HepG2 (cell line): ENCODE data around the gene STAT4. TPM values are rescaled to one million over a fixed set of nuclear protein-coding genes. Genes with fewer than 3 reads are reported as not detected.

Experiments
- BRD4 ChIP-seq: sonication (generic); formaldehyde crosslinking; IDR thresholded peaks from 2 replicates; pipeline ENCODE4 v1.4.0; 2020; ENCODE audit warnings: missing genetic modification reagents
- CBX2 ChIP-seq, 2 experiments: fragments of 200-600 bp in 1 of 2; sonication (generic); formaldehyde crosslinking in 1 of 2; IDR thresholded peaks; 2 replicates each; pipeline versions ENCODE4 v1.7.0 to v1.8.1; 2018 to 2022; ENCODE audit warnings: low read depth in 2 of 2, low read length in 1 of 2, mild to moderate bottlenecking in 1 of 2, missing genetic modification reagents in 1 of 2
- FOXA3 ChIP-seq: IDR thresholded peaks from 2 replicates; pipeline ENCODE4 v1.6.1; 2016; ENCODE audit warnings: missing genetic modification reagents, missing compliant biosample characterization
- HDAC1 ChIP-seq: sonication (generic); formaldehyde crosslinking; IDR thresholded peaks from 2 replicates; pipeline ENCODE4 v1.5.1; 2020; ENCODE audit warnings: mild to moderate bottlenecking, missing genetic modification reagents
- MAFF ChIP-seq: IDR thresholded peaks from 2 replicates; pipeline ENCODE4 v1.6.1; 2011; ENCODE audit warnings: low read depth, low read length, improper control_type of control experiment
- MZF1 ChIP-seq: sonication (generic); formaldehyde crosslinking; IDR thresholded peaks from 2 replicates; pipeline ENCODE4 v1.8.1; 2023; ENCODE audit warnings: mild to moderate bottlenecking, missing genetic modification reagents, borderline replicate concordance
- RELA ChIP-seq: sonication (generic); formaldehyde crosslinking; IDR thresholded peaks from 2 replicates; pipeline ENCODE4 v1.4.0; 2020; ENCODE audit warnings: missing genetic modification reagents
- SRSF9 ChIP-seq: fragments of 200-400 bp; formaldehyde crosslinking; IDR thresholded peaks from 2 replicates; pipeline ENCODE4 v1.6.1; 2018; ENCODE audit warnings: borderline replicate concordance, mild to moderate bottlenecking, low read depth, low read length; ENCODE audit not compliant: insufficient read depth, poor library complexity, severe bottlenecking
- THYN1 ChIP-seq: sonication (generic); formaldehyde crosslinking; IDR thresholded peaks from 2 replicates; pipeline ENCODE4 v1.8.1; 2023; ENCODE audit warnings: low read depth, mild to moderate bottlenecking, moderate library complexity, missing genetic modification reagents, borderline replicate concordance
- ZFP82 ChIP-seq: sonication (generic); formaldehyde crosslinking; IDR thresholded peaks from 2 replicates; pipeline ENCODE4 v1.5.1; 2020; ENCODE audit warnings: mild to moderate bottlenecking, missing genetic modification reagents, borderline replicate concordance
- ZNF296 ChIP-seq: sonication (generic); formaldehyde crosslinking; conservative IDR thresholded peaks from 2 replicates; pipeline ENCODE4 v1.5.0; 2020; ENCODE audit warnings: mild to moderate bottlenecking, missing genetic modification reagents
- ZNF30 ChIP-seq: sonication (generic); formaldehyde crosslinking; IDR thresholded peaks from 2 replicates; pipeline ENCODE4 v1.5.0; 2020; ENCODE audit warnings: mild to moderate bottlenecking, missing genetic modification reagents
- ZNF350 ChIP-seq: sonication (generic); formaldehyde crosslinking; IDR thresholded peaks from 2 replicates; pipeline ENCODE4 v1.4.0; 2020; ENCODE audit warnings: mild to moderate bottlenecking, low read depth, missing genetic modification reagents, borderline replicate concordance
- ZNF556 ChIP-seq: sonication (generic); formaldehyde crosslinking; IDR thresholded peaks from 2 replicates; pipeline ENCODE4 v1.4.0; 2020; ENCODE audit warnings: mild to moderate bottlenecking, missing genetic modification reagents, borderline replicate concordance
- ZNF713 ChIP-seq: sonication (generic); formaldehyde crosslinking; IDR thresholded peaks from 2 replicates; pipeline ENCODE4 v1.4.0; 2020; ENCODE audit warnings: mild to moderate bottlenecking, missing genetic modification reagents
- ZNF781 ChIP-seq: sonication (generic); formaldehyde crosslinking; IDR thresholded peaks from 2 replicates; pipeline ENCODE4 v1.5.1; 2020; ENCODE audit warnings: borderline replicate concordance, mild to moderate bottlenecking, missing genetic modification reagents; ENCODE audit errors: not compliant biosample characterization
- ZSCAN29 ChIP-seq: sonication (generic); formaldehyde crosslinking; conservative IDR thresholded peaks from 2 replicates; pipeline ENCODE4 v1.4.0; 2020; ENCODE audit warnings: mild to moderate bottlenecking, missing genetic modification reagents
- polyA plus RNA-seq, 8 experiments: library from polyadenylated mRNA; depleted of rRNA in 3 of 8; stranded (reverse) in 7 of 8; unstranded in 1 of 8; fragments of >200 nt; fragmentation: Illumina TruSeq in 4 of 8; extraction: Trizol in 4 of 8; gene quantifications; 2 replicates each; pipeline versions ENCODE4 v1.2.1 to v1.2.3, GENCODE V29; 2011 to 2016; ENCODE audit warnings: low read depth in 4 of 8, missing spikeins in 1 of 8, mixed read lengths in 1 of 8; ENCODE audit not compliant: insufficient read depth in 1 of 8
- total RNA-seq, 5 experiments: library from RNA; depleted of rRNA; stranded (reverse); fragments of >200 nt; fragmentation: Illumina TruSeq; extraction: Trizol; gene quantifications; 2 replicates each; pipeline ENCODE4 v1.2.3, GENCODE V29; 2016; ENCODE audit warnings: low read depth in 1 of 5
- TF ChIP-seq, protein P1 (sequence below): sonication (generic); formaldehyde crosslinking; IDR thresholded peaks from 2 replicates; pipeline ENCODE4 v1.5.0; 2020; ENCODE audit warnings: mild to moderate bottlenecking, missing genetic modification reagents, borderline replicate concordance
- TF ChIP-seq, protein P2 (sequence below): sonication (generic); formaldehyde crosslinking; IDR thresholded peaks from 2 replicates; pipeline ENCODE4 v1.4.0; 2020; ENCODE audit warnings: missing genetic modification reagents
- TF ChIP-seq, protein P3 (sequence below): sonication (generic); formaldehyde crosslinking; IDR thresholded peaks from 2 replicates; pipeline ENCODE4 v1.4.0; 2020; ENCODE audit warnings: mild to moderate bottlenecking, missing genetic modification reagents
- TF ChIP-seq, protein P4 (sequence below): sonication (generic); formaldehyde crosslinking; IDR thresholded peaks from 2 replicates; pipeline ENCODE4 v1.4.0; 2020; ENCODE audit warnings: missing genetic modification reagents

Gene STAT4
- total and polyA plus RNA-seq, 2 of the 13 experiments (the other 11 are each of a cell fraction or from before 2014, with no cell fraction given) = 0.37 TPM; not detected in 1

DNA sequence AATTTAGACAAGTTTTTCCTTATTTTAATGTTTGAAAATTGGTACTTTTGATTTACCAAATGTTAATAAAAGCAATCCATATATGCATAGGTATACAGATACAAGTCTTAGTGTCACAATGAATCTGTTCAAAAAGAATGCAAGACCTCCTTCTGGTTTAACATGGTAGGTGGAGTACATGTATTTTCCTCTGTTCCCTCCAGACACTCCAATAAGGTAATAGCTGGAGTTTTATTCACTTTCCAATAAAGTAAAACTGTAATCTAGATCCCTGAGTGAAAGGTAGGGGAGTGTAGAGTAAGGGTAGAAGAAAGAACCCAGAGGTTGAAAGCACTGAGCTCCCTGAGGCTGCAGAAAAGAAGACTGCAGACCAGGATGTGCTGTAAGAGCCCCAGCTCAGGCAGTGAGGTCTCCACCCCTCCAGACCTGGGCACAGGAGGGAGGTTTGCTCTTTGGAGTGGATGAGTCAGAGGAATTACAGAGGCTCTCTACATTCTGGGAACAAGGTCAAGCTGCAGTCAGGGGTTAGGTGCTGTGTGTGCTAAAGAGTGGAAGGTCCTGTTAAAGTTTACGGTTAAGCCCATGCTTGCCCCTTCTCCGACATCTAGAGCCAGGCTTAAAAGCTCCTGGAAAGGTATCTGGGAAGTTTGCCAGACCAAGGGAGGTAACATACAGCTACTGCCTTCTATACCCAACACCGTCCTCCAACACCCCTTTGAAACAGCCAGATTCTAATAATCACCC, 109.2 kb downstream of the STAT4 start (continued):
- TF ChIP-seq HDAC1 (no peak), ZNF713 (CRISPR knock-in tag) (no peak), THYN1 (no peak), MAFF (peak; percentile 25; the same call in 1 of the 2 replicates), ZNF296 (CRISPR knock-in tag) (no peak), MZF1 (CRISPR knock-in tag) (no peak), SRSF9 (no peak), ZSCAN29 (no peak), ZNF30 (CRISPR knock-in tag) (no peak), BRD4 (no peak), ZNF556 (CRISPR knock-in tag) (no peak), FOXA3 (CRISPR knock-in tag) (peak; percentile 40; the same call in 1 of the 2 replicates), ZNF350 (CRISPR knock-in tag) (no peak), ZNF781 (CRISPR knock-in tag) (no peak), CBX2 (IDR thresholded peaks at IDR 0.05; ENCODE audit: low read depth, low read length) (no peak), CBX2 (CRISPR knock-in tag; IDR thresholded peaks at IDR 0.05; ENCODE audit: low read depth) (no peak), ZFP82 (CRISPR knock-in tag) (no peak), RELA (CRISPR knock-in tag) (no peak)
- TF ChIP-seq, protein P1, sequence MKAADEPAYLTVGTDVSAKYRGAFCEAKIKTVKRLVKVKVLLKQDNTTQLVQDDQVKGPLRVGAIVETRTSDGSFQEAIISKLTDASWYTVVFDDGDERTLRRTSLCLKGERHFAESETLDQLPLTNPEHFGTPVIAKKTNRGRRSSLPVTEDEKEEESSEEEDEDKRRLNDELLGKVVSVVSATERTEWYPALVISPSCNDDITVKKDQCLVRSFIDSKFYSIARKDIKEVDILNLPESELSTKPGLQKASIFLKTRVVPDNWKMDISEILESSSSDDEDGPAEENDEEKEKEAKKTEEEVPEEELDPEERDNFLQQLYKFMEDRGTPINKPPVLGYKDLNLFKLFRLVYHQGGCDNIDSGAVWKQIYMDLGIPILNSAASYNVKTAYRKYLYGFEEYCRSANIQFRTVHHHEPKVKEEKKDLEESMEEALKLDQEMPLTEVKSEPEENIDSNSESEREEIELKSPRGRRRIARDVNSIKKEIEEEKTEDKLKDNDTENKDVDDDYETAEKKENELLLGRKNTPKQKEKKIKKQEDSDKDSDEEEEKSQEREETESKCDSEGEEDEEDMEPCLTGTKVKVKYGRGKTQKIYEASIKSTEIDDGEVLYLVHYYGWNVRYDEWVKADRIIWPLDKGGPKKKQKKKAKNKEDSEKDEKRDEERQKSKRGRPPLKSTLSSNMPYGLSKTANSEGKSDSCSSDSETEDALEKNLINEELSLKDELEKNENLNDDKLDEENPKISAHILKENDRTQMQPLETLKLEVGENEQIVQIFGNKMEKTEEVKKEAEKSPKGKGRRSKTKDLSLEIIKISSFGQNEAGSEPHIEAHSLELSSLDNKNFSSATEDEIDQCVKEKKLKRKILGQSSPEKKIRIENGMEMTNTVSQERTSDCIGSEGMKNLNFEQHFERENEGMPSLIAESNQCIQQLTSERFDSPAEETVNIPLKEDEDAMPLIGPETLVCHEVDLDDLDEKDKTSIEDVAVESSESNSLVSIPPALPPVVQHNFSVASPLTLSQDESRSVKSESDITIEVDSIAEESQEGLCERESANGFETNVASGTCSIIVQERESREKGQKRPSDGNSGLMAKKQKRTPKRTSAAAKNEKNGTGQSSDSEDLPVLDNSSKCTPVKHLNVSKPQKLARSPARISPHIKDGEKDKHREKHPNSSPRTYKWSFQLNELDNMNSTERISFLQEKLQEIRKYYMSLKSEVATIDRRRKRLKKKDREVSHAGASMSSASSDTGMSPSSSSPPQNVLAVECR (CRISPR knock-in tag) = no peak
- TF ChIP-seq, protein P2, sequence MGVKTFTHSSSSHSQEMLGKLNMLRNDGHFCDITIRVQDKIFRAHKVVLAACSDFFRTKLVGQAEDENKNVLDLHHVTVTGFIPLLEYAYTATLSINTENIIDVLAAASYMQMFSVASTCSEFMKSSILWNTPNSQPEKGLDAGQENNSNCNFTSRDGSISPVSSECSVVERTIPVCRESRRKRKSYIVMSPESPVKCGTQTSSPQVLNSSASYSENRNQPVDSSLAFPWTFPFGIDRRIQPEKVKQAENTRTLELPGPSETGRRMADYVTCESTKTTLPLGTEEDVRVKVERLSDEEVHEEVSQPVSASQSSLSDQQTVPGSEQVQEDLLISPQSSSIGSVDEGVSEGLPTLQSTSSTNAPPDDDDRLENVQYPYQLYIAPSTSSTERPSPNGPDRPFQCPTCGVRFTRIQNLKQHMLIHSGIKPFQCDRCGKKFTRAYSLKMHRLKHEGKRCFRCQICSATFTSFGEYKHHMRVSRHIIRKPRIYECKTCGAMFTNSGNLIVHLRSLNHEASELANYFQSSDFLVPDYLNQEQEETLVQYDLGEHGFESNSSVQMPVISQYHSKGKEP (CRISPR knock-in tag) = no peak
- TF ChIP-seq, protein P3, sequence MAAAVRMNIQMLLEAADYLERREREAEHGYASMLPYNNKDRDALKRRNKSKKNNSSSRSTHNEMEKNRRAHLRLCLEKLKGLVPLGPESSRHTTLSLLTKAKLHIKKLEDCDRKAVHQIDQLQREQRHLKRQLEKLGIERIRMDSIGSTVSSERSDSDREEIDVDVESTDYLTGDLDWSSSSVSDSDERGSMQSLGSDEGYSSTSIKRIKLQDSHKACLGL (CRISPR knock-in tag) = no peak
- TF ChIP-seq, protein P4, sequence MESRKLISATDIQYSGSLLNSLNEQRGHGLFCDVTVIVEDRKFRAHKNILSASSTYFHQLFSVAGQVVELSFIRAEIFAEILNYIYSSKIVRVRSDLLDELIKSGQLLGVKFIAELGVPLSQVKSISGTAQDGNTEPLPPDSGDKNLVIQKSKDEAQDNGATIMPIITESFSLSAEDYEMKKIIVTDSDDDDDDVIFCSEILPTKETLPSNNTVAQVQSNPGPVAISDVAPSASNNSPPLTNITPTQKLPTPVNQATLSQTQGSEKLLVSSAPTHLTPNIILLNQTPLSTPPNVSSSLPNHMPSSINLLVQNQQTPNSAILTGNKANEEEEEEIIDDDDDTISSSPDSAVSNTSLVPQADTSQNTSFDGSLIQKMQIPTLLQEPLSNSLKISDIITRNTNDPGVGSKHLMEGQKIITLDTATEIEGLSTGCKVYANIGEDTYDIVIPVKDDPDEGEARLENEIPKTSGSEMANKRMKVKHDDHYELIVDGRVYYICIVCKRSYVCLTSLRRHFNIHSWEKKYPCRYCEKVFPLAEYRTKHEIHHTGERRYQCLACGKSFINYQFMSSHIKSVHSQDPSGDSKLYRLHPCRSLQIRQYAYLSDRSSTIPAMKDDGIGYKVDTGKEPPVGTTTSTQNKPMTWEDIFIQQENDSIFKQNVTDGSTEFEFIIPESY (CRISPR knock-in tag) = no peak
